Mammary epithelial cell (primary cell): ENCODE measurements around the gene P4HB.

Experiments used
- CTCF ChIP-seq, 2 donors: IDR thresholded peaks in 1 of 2; conservative IDR thresholded peaks in 1 of 2; 2 replicates each; pipeline ENCODE4 v1.5.1; 2011 to 2012; ENCODE audit warnings: inconsistent platforms in 2 of 2, low read length in 2 of 2, mild to moderate bottlenecking in 2 of 2, control low read depth in 1 of 2, low read depth in 1 of 2; ENCODE audit not compliant: insufficient read depth in 1 of 2; ENCODE audit errors: extremely low read depth in 1 of 2
- EZH2 ChIP-seq: IDR thresholded peaks from 2 replicates; pipeline ENCODE4 v1.6.1; 2012; ENCODE audit warnings: low read length, inconsistent platforms, borderline replicate concordance

GRCh38 chr17:81821147-81821546 lies 39.2 kb downstream of the P4HB start:
- TF ChIP-seq CTCF (conservative IDR thresholded peaks at IDR 0.05 in 1 of 2, IDR thresholded peaks at IDR 0.05 in 1 of 2; ENCODE audit: extremely low read depth in 1 of 2, insufficient read depth in 1 of 2, low read depth in 1 of 2, low read length in 2 of 2) (no peak), EZH2 (no peak)
